SU-DHL-6 (cell line): ENCODE data around the gene PDCD1LG2.
"Not testable (repeated sequence)": the region's sequence is repeated elsewhere in the genome, so short reads cannot be mapped to it uniquely, and the experiment has no call there.

Source experiments
- H2AFZ ChIP-seq: fragments of 200-600 bp; sonication (generic); 2 replicates; pipeline ENCODE4 v1.6.1; 2014; ENCODE audit warnings: low read depth, mild to moderate bottlenecking, moderate library complexity, mixed read lengths, antibody characterized with exemption, low read length; ENCODE audit not compliant: severe bottlenecking
- H3F3A ChIP-seq: fragments of 200-600 bp; shearing (Covaris generic); 2 replicates; pipeline ENCODE4 v1.6.0; 2016; ENCODE audit warnings: antibody characterized with exemption, mild to moderate bottlenecking; ENCODE audit not compliant: insufficient read depth
- H3K27ac ChIP-seq: fragments of 200-600 bp; sonication (generic); 2 replicates; pipeline ENCODE4 v1.5.1; 2016; ENCODE audit warnings: low read depth, mild to moderate bottlenecking, low read length, moderate library complexity, mixed read lengths
- H3K27me3 ChIP-seq: fragments of 200-600 bp; sonication (generic), shearing (Covaris generic); 2 replicates; pipeline ENCODE4 v1.6.0; 2014; ENCODE audit warnings: mild to moderate bottlenecking, low read length
- H3K36me3 ChIP-seq: fragments of 200-600 bp; sonication (generic); 2 replicates; pipeline ENCODE4 v1.6.1; 2014; ENCODE audit warnings: mild to moderate bottlenecking, low read length, mixed read lengths
- H3K4me2 ChIP-seq: fragments of 300-600, 200-600 bp; shearing (Covaris generic), sonication (generic); 2 replicates; pipeline ENCODE4 v1.6.0; 2014; ENCODE audit warnings: low read length, low read depth, mild to moderate bottlenecking; ENCODE audit not compliant: poor library complexity, severe bottlenecking
- H3K4me3 ChIP-seq: fragments of 200-600 bp; sonication (generic); 2 replicates; pipeline ENCODE4 v1.5.1; 2014; ENCODE audit warnings: antibody characterized with exemption, low read length, mild to moderate bottlenecking, mixed read lengths; ENCODE audit not compliant: insufficient read depth, poor library complexity, severe bottlenecking
- H3K79me2 ChIP-seq: fragments of 200-600 bp; sonication (generic); 2 replicates; pipeline ENCODE4 v1.6.1; 2014; ENCODE audit warnings: mild to moderate bottlenecking, low read length, moderate library complexity; ENCODE audit not compliant: insufficient read depth
- H3K9ac ChIP-seq: fragments of 200-600 bp; sonication (generic); 2 replicates; pipeline ENCODE4 v1.7.0; 2014; ENCODE audit warnings: mild to moderate bottlenecking, low read length
- H3K9me2 ChIP-seq: fragments of 200-600 bp; sonication (generic); replicated peaks from 2 replicates; pipeline ENCODE4 v1.6.1; 2014; ENCODE audit warnings: low read length; ENCODE audit not compliant: insufficient read depth
- H3K9me3 ChIP-seq: fragments of 200-600 bp; sonication (generic); 2 replicates; pipeline ENCODE4 v1.6.1; 2014; ENCODE audit warnings: low read length, mixed read lengths; ENCODE audit not compliant: insufficient read depth
- H4K20me1 ChIP-seq: fragments of 200-600 bp; sonication (generic); 2 replicates; pipeline ENCODE4 v1.6.1; 2014; ENCODE audit warnings: low read depth, mild to moderate bottlenecking, antibody characterized with exemption, low read length, moderate library complexity, mixed read lengths
- EZH2phosphoT487 ChIP-seq: fragments of 200-600 bp; sonication (generic), shearing (Covaris generic); conservative IDR thresholded peaks from 2 replicates; pipeline ENCODE4 v1.6.1; 2018; ENCODE audit warnings: mild to moderate bottlenecking, antibody characterized with exemption, low read length, moderate library complexity, mixed read lengths
- TF ChIP-seq, protein P1 (sequence below): fragments of 200-600 bp; sonication (generic); IDR thresholded peaks from one replicate; pipeline ENCODE4 v1.5.1; 2017; ENCODE audit warnings: antibody characterized with exemption, mild to moderate bottlenecking, low read length, moderate library complexity; ENCODE audit not compliant: insufficient read depth, poor library complexity, severe bottlenecking

PDCD1LG2 gene

DNA sequence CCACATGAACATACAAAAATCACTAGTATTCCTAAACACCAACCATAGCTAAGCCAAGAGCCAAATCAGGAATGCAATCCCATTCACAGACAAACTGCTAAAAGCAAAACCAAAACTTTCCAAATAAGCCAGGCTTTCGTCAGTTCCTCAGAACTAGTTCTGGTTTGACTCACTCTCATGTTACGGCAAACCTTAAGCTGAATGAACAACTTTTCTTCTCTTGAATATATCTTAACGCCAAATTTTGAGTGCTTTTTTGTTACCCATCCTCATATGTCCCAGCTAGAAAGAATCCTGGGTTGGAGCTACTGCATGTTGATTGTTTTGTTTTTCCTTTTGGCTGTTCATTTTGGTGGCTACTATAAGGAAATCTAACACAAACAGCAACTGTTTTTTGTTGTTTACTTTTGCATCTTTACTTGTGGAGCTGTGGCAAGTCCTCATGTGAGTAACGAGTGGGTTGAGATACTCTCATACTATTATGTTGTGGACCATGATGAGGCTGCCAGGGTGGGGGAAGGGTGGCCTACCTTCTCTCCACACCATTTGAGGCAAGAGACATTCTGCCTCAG lies at the start of gene PDCD1LG2:
Gene PDCD1LG2 (plus strand): TSS at position 172 of the 572 bp plus-strand sequence. CDS start 12,016 bp downstream, outside the sequence.
- Histone ChIP-seq H3K79me2 (no peaks in the 10 kb centered on the region), H3K4me2 (no peak within 1 kb of the TSS), H3K36me3 (no peaks in the 10 kb centered on the region), H3K9me3 (no peaks in the 10 kb centered on the region), H3F3A (no peaks in the 10 kb centered on the region), H3K9me2 (no peaks in the 10 kb centered on the region), H4K20me1 (no peaks in the 10 kb centered on the region), H3K27me3 (no peaks in the 10 kb centered on the region), H2AFZ (no peak within 1 kb of the TSS), H3K9ac (no peak within 1 kb of the TSS), H3K4me3 (no peak within 1 kb of the TSS), H3K27ac (no peak within 1 kb of the TSS)
- TF ChIP-seq EZH2phosphoT487, result no peak
- TF ChIP-seq, protein P1, sequence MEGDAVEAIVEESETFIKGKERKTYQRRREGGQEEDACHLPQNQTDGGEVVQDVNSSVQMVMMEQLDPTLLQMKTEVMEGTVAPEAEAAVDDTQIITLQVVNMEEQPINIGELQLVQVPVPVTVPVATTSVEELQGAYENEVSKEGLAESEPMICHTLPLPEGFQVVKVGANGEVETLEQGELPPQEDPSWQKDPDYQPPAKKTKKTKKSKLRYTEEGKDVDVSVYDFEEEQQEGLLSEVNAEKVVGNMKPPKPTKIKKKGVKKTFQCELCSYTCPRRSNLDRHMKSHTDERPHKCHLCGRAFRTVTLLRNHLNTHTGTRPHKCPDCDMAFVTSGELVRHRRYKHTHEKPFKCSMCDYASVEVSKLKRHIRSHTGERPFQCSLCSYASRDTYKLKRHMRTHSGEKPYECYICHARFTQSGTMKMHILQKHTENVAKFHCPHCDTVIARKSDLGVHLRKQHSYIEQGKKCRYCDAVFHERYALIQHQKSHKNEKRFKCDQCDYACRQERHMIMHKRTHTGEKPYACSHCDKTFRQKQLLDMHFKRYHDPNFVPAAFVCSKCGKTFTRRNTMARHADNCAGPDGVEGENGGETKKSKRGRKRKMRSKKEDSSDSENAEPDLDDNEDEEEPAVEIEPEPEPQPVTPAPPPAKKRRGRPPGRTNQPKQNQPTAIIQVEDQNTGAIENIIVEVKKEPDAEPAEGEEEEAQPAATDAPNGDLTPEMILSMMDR, result no peak

DNA sequence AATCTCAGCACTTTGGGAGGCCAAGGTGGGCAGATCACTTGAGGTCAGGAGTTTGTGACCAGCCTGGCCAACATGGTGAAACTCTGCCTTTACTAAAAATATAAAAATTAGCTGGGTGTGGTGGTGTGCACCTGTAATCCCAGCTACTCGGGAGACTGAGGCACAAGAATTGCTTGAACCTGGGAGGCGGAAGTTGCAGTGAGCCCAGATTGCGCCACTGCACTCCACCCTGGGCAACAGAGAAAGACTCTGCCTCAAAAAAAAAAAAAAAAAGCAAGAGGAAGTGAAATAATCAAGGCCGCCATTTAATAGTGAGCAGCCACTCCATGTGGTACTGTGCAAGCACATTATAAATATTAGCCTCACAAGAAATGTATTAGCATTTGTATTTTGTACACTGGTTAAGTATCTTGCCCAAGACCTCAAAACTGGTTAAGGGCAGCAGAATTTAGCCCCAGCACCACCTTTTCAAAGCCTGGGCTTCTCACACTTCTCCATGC lies 45.5 kb upstream of the PDCD1LG2 start:
- H3K4me3 ChIP-seq, H3K27me3 ChIP-seq, H2AFZ ChIP-seq, H3K36me3 ChIP-seq, H3F3A ChIP-seq, H3K4me2 ChIP-seq, H4K20me1 ChIP-seq, H3K9me3 ChIP-seq, H3K27ac ChIP-seq, H3K9ac ChIP-seq, H3K79me2 ChIP-seq, H3K9me2 ChIP-seq: not testable (repeated sequence)

DNA sequence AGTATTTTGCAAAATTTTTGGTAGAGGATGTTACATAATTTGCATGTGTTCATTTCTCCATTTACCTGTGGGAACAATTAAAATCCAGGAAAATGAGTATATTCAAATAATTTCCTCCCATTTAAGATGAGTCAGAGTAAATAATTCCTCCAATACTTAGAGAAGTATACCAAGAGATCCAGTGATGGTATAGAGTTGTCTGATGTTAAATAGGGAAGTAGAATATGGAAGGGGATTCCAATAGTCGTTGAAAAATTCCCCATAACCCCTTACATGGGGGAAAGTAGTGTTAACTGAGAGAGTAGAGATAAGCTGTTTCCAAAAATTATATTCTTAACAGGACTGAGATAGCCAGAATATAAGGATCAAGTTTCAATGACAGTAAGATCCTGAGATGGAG lies 44.3 kb upstream of the PDCD1LG2 start:
- Histone ChIP-seq H3K79me2 (no peaks in the 10 kb centered on the region), H3K4me3 (no peak overlapping the region), H3K36me3 (no peaks in the 10 kb centered on the region), H3K9me3 (no peaks in the 10 kb centered on the region), H3K27me3 (no peaks in the 10 kb centered on the region), H3K9me2 (no peaks in the 10 kb centered on the region), H2AFZ (no peak overlapping the region), H3K9ac (no peak overlapping the region), H3K27ac (no peak overlapping the region), H3K4me2 (no peak overlapping the region), H4K20me1 (no peaks in the 10 kb centered on the region), H3F3A (no peaks in the 10 kb centered on the region)
- TF ChIP-seq, protein P1, result no peak
- TF ChIP-seq EZH2phosphoT487, result no peak

DNA sequence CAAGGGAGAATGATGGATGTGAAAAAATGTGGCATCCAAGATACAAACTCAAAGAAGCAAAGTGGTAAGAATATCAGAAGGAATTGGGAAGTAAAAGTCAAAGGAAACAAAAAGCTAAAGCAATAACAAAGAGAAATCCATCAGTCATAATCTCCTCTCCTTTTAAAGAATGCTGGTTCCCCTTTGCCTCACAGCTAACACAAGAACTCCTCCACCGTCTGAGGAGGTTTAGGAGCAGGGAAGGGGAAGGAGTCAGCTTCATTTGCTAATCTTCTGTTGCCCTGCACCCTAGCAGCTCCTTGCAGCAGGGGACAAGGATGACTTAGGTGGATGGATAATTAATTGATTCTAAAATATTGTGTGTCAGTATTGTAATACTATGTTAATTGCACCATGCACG lies 43.6 kb upstream of the PDCD1LG2 start:
- H3K9me3 ChIP-seq, result no peaks in the 10 kb centered on the region
- H3F3A ChIP-seq, result no peaks in the 10 kb centered on the region
- H3K4me2 ChIP-seq, result no peak overlapping the region
- no peak overlapping the region for H2AFZ ChIP-seq
- no peaks in the 10 kb centered on the region for H3K27me3 ChIP-seq
- no peak overlapping the region for H3K9ac ChIP-seq
- H3K36me3 ChIP-seq, result no peaks in the 10 kb centered on the region
- H3K27ac ChIP-seq, result no peak overlapping the region
- H4K20me1 ChIP-seq, result no peaks in the 10 kb centered on the region
- no peaks in the 10 kb centered on the region for H3K79me2 ChIP-seq
- TF ChIP-seq EZH2phosphoT487, result no peak
- TF ChIP-seq, protein P1, result no peak
- H3K4me3 ChIP-seq, result no peak overlapping the region
- H3K9me2 ChIP-seq, result no peaks in the 10 kb centered on the region
